GM21526 (cell line): Measurements from ENCODE around the gene ZNF577.

Experiments used
- ATAC-seq: cut with Tn5 transposase; IDR thresholded peaks from one replicate; pipeline ENCODE4 v1.9.1; 2021; ENCODE audit warnings: moderate library complexity; ENCODE audit not compliant: unreplicated experiment, low FRiP score

The ZNF577 gene

GRCh38 chr19:51882518-51882917 is 5.2 kb downstream of the ZNF577 start:
- no peak for ATAC-seq

- ATAC-seq: no peak
Observed at GRCh38 chr19:51873097-51873496, 14.7 kb downstream of the ZNF577 start.

- no peak for ATAC-seq
Observed at GRCh38 chr19:51861870-51862622, 25.7 kb downstream of the ZNF577 start.

GRCh38 chr19:51837145-51837544 is 50.6 kb downstream of the ZNF577 start:
- ATAC-seq: no peak

- no peak for ATAC-seq
Observed at GRCh38 chr19:51830274-51830673, 57.5 kb downstream of the ZNF577 start.

GRCh38 chr19:51824281-51825005 is 63.3 kb downstream of the ZNF577 start:
- no peak for ATAC-seq

- no peak for ATAC-seq
Observed at GRCh38 chr19:51822946-51823345, 64.8 kb downstream of the ZNF577 start.

- ATAC-seq: no peak
Observed at GRCh38 chr19:51822325-51822724, 65.4 kb downstream of the ZNF577 start.

GRCh38 chr19:51821921-51822320 is 65.8 kb downstream of the ZNF577 start:
- no peak for ATAC-seq

GRCh38 chr19:51821456-51821855 is 66.3 kb downstream of the ZNF577 start:
- ATAC-seq: no peak
